ENCODE data around the gene FIBP.

DNA sequence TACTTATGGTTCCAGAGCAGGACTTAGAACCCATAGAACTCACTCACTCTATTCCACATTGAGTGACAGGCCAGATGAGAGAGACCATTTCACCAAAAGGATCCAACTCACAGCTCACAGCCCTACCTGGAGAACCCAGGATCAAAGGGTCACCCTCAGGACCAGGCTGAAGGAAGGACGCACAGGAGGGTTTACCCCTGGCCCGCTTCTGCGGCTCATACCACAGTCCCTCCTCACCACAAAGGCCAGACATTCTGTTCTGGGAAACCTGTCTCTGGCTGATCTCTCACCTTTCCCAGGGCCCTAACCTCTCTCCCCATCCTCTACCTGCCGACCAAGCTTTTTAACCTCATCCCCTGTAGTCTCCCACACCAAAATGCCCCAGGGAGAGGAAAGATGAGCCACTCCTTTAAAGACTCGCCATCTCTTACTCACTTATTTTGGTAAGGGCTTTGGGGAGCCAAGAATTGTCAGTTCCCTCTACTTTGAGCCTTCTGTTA, 7.3 kb upstream of the FIBP start:
- TF ChIP-seq POLR2A (IDR thresholded peaks at IDR 0.05; ENCODE audit: low read depth, low read length), result peak; percentile 17
- TF ChIP-seq, protein P1, sequence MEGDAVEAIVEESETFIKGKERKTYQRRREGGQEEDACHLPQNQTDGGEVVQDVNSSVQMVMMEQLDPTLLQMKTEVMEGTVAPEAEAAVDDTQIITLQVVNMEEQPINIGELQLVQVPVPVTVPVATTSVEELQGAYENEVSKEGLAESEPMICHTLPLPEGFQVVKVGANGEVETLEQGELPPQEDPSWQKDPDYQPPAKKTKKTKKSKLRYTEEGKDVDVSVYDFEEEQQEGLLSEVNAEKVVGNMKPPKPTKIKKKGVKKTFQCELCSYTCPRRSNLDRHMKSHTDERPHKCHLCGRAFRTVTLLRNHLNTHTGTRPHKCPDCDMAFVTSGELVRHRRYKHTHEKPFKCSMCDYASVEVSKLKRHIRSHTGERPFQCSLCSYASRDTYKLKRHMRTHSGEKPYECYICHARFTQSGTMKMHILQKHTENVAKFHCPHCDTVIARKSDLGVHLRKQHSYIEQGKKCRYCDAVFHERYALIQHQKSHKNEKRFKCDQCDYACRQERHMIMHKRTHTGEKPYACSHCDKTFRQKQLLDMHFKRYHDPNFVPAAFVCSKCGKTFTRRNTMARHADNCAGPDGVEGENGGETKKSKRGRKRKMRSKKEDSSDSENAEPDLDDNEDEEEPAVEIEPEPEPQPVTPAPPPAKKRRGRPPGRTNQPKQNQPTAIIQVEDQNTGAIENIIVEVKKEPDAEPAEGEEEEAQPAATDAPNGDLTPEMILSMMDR (conservative IDR thresholded peaks at IDR 0.05; ENCODE audit: low read depth, low read length), result no peak
- TF ChIP-seq RAD21 (IDR thresholded peaks at IDR 0.05; ENCODE audit: low read length), result no peak
